Thymus (tissue), 11 donors: Measurements from ENCODE around the gene CYBC1. TPM values are rescaled to one million over a fixed set of nuclear protein-coding genes. Genes with fewer than 3 reads are reported as not detected.
A peak's percentile ranks its signal among the peaks of the same experiment; 100 is the strongest.

Source experiments
- DNase-seq, 9 donors: peaks; one replicate each; pipeline ENCODE4 v3.0.0-alpha.2; 2013; ENCODE audit warnings: low spot score in 9 of 9, low read depth in 6 of 9, missing footprints in 1 of 9
- H3K27ac ChIP-seq, 2 donors: one replicate each; pipeline ENCODE4 v1.5.1; 2013; ENCODE audit warnings: control low read depth in 1 of 2, low read depth in 1 of 2, low read length in 1 of 2, mild to moderate bottlenecking in 1 of 2, moderate library complexity in 1 of 2
- H3K27me3 ChIP-seq, 2 donors: one replicate each; pipeline ENCODE4 v1.5.1; 2013; ENCODE audit warnings: low read length in 1 of 2; ENCODE audit not compliant: control insufficient read depth in 2 of 2, insufficient read depth in 1 of 2
- H3K36me3 ChIP-seq, 2 donors: one replicate each; pipeline ENCODE4 v1.5.1; 2013; ENCODE audit warnings: low read length in 1 of 2, mild to moderate bottlenecking in 1 of 2, moderate library complexity in 1 of 2; ENCODE audit not compliant: control insufficient read depth in 2 of 2, insufficient read depth in 2 of 2
- H3K4me1 ChIP-seq, 2 donors: one replicate each; pipeline ENCODE4 v1.5.1; 2013; ENCODE audit warnings: low read length in 2 of 2; ENCODE audit not compliant: control insufficient read depth in 2 of 2, insufficient read depth in 2 of 2
- H3K4me3 ChIP-seq, 2 donors: one replicate each; pipeline ENCODE4 v1.5.1; 2013; ENCODE audit warnings: low read length in 2 of 2, control low read depth in 1 of 2, mild to moderate bottlenecking in 1 of 2
- H3K9me3 ChIP-seq, 2 donors: one replicate each; pipeline ENCODE4 v1.5.1; 2013; ENCODE audit warnings: low read length in 1 of 2, mild to moderate bottlenecking in 1 of 2; ENCODE audit not compliant: control insufficient read depth in 2 of 2, insufficient read depth in 1 of 2
- WGBS: extraction: QIAGEN DNeasy Blood & Tissue Kit; methylation state at CpG from one replicate; pipeline ENCODE4 v1.1.7; 2013; 5-methylcytosine and 5-hydroxymethylcytosine counted together
- polyA plus RNA-seq: library from polyadenylated mRNA; stranded (reverse); fragments of 200-250 nt; gene quantifications from one replicate; pipeline ENCODE4 v1.2.3, GENCODE V29; 2013
- total RNA-seq: library from RNA; stranded (reverse); fragments of 120-200 nt; gene quantifications from one replicate; pipeline ENCODE4 v1.2.4, GENCODE V29; 2013
- donor health status: healthy.

The CYBC1 gene
- total and polyA plus RNA-seq, 2 donors = 80.7 to 103 TPM

GRCh38 chr17:82492643-82493225, 42.2 kb upstream of the CYBC1 start:
- H3K27ac ChIP-seq = no peak overlapping the region
- no peak overlapping the region for H3K4me3 ChIP-seq
- no peaks in the 10 kb centered on the region for H3K9me3 ChIP-seq
- peaks cover 13 to 37% of the 10 kb centered on the region in 2 donors for H3K4me1 ChIP-seq
- no peak for DNase-seq
- peaks cover 12 to 20% of the 10 kb centered on the region in 2 donors for H3K36me3 ChIP-seq
- WGBS = 92% methylated on average over 13 of the region's 13 CpGs
- no peaks in the 10 kb centered on the region for H3K27me3 ChIP-seq

- Histone ChIP-seq H3K36me3 (peaks cover 24 to 30% of the 10 kb centered on the region in 2 donors), H3K27me3 (no peaks in the 10 kb centered on the region), H3K4me3 (no peak overlapping the region), H3K9me3 (no peaks in the 10 kb centered on the region), H3K27ac (no peak overlapping the region), H3K4me1 (peaks cover 10 to 31% of the 10 kb centered on the region in 2 donors)
- DNase-seq = no peak
- WGBS = 89% methylated on average over 15 of the region's 15 CpGs
Measured at GRCh38 chr17:82491533-82491932, 41.0 kb upstream of the CYBC1 start.

- Histone ChIP-seq H3K4me3 (no peak overlapping the region), H3K36me3 (peaks cover 28 to 34% of the 10 kb centered on the region in 2 donors), H3K27ac (no peak overlapping the region), H3K9me3 (no peaks in the 10 kb centered on the region), H3K4me1 (peaks cover 8 to 27% of the 10 kb centered on the region in 2 donors), H3K27me3 (no peaks in the 10 kb centered on the region)
- DNase-seq = no peak
- WGBS = 96% methylated on average over 10 of the region's 10 CpGs
Measured at GRCh38 chr17:82491196-82491530, 40.6 kb upstream of the CYBC1 start.

GRCh38 chr17:82490512-82491195, 40.1 kb upstream of the CYBC1 start:
- no peak for DNase-seq
- Histone ChIP-seq H3K27me3 (no peaks in the 10 kb centered on the region), H3K4me1 (peaks cover 8 to 27% of the 10 kb centered on the region in 2 donors), H3K9me3 (no peaks in the 10 kb centered on the region), H3K36me3 (peaks cover 33 to 39% of the 10 kb centered on the region in 2 donors), H3K27ac (peak overlapping the region in 1 of 2 donors; percentile 24), H3K4me3 (no peak overlapping the region)
- 76% methylated on average over 25 of the region's 25 CpGs for WGBS

GRCh38 chr17:82489851-82490511, 39.4 kb upstream of the CYBC1 start:
- H3K4me3 ChIP-seq = no peak overlapping the region
- H3K27ac ChIP-seq = peak overlapping the region in 1 of 2 donors; percentile 24
- H3K9me3 ChIP-seq = no peaks in the 10 kb centered on the region
- H3K27me3 ChIP-seq = no peaks in the 10 kb centered on the region
- DNase-seq = peak in 1 of 9 donors; percentile 15
- H3K36me3 ChIP-seq = peaks cover 38 to 45% of the 10 kb centered on the region in 2 donors
- 74% methylated on average over 21 of the region's 21 CpGs for WGBS
- H3K4me1 ChIP-seq = peaks cover 8 to 27% of the 10 kb centered on the region in 2 donors

GRCh38 chr17:82489117-82489516, 38.6 kb upstream of the CYBC1 start:
- H3K4me3 ChIP-seq = no peak overlapping the region
- H3K9me3 ChIP-seq = no peaks in the 10 kb centered on the region
- H3K36me3 ChIP-seq = peaks cover 47 to 54% of the 10 kb centered on the region in 2 donors
- peaks cover 8 to 22% of the 10 kb centered on the region in 2 donors for H3K4me1 ChIP-seq
- H3K27ac ChIP-seq = no peak overlapping the region
- 94% methylated on average over 8 of the region's 8 CpGs for WGBS
- no peak for DNase-seq
- no peaks in the 10 kb centered on the region for H3K27me3 ChIP-seq

- DNase-seq = no peak
- 98% methylated on average over 14 of the region's 14 CpGs for WGBS
- H3K27ac ChIP-seq = no peak overlapping the region
Measured at GRCh38 chr17:82487910-82488309, 37.4 kb upstream of the CYBC1 start.

GRCh38 chr17:82486231-82487094, 35.9 kb upstream of the CYBC1 start:
- DNase-seq = no peak
- Histone ChIP-seq H3K36me3 (peaks cover 74 to 80% of the 10 kb centered on the region in 2 donors), H3K4me3 (no peak overlapping the region), H3K27ac (peak overlapping the region in 1 of 2 donors; percentile 37), H3K9me3 (no peaks in the 10 kb centered on the region), H3K27me3 (no peaks in the 10 kb centered on the region), H3K4me1 (peaks cover 8 to 18% of the 10 kb centered on the region in 2 donors)
- WGBS = 97% methylated on average over 13 of the region's 13 CpGs

More at GRCh38 chr17:82487910-82488309, 37.4 kb upstream of the CYBC1 start:
- Histone ChIP-seq H3K9me3 (no peaks in the 10 kb centered on the region), H3K27me3 (no peaks in the 10 kb centered on the region), H3K4me1 (peaks cover 8 to 18% of the 10 kb centered on the region in 2 donors), H3K4me3 (no peak overlapping the region), H3K36me3 (peaks cover 59 to 66% of the 10 kb centered on the region in 2 donors)
